Measurements from ENCODE around the gene KLHL7. TPM values are rescaled to one million over a fixed set of nuclear protein-coding genes. Genes with fewer than 3 reads are reported as not detected.

KLHL7 gene
- total and polyA plus RNA-seq, 2 experiments from 2014 or later: 33.9 to 34.9 TPM

DNA sequence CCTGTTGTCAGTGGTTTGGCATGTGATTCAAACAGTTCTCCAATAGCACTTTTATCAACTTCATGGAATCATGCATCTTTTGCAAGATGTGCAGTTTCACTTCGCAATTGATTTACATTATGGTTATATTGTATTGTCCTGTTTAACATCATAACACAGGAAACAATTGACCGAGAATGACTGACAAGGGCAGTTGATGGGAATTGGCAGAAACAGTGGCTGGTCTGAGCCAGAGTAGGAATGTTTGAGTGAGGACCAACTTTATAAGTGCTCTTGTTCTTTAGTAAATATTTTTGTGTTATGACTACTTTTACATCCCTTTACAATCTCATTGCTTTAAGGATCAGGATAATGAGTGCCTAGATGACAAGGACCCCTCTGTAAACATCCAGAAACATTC lies 2.2 kb downstream of the KLHL7 start:
- in situ Hi-C loops (cut with MboI): no loop called here
- H3K9ac ChIP-seq: peak overlapping the region; percentile 92
- peak overlapping the region; percentile 95 for H3K4me3 ChIP-seq
- no peaks in the 10 kb centered on the region for H3K36me3 ChIP-seq (ENCODE audit: low read depth)
- peak overlapping the region; percentile 99; the same call in 1 of the 2 replicates for H2AFZ ChIP-seq
- peak overlapping the region; percentile 94 for H3K4me2 ChIP-seq (ENCODE audit: unreplicated experiment)
- H3K4me1 ChIP-seq (ENCODE audit: insufficient read depth): peaks cover 18% of the 10 kb centered on the region
- H4K20me1 ChIP-seq (ENCODE audit: insufficient read depth): no peaks in the 10 kb centered on the region
- WGBS, 2 experiments (ENCODE audit: low coverage in 1 of 2, low lambda C conversion rate in 2 of 2, missing lambda C conversion rate in 2 of 2): 79 to 86% methylated on average over 2 of the region's 2 CpGs
- H3K27ac ChIP-seq: no peak overlapping the region; the same call in 1 of the 2 replicates
- no peaks in the 10 kb centered on the region for H3K27me3 ChIP-seq (replicated peaks; ENCODE audit: insufficient read depth)
- H3K9me3 ChIP-seq (ENCODE audit: low read depth): no peaks in the 10 kb centered on the region
- no peak for TF ChIP-seq EZH2phosphoT487 (IDR thresholded peaks at IDR 0.05; ENCODE audit: insufficient read depth, low read depth)
- TF ChIP-seq EZH2 (IDR thresholded peaks at IDR 0.05; ENCODE audit: insufficient read depth, poor library complexity, severe bottlenecking): no peak
- peaks cover 64% of the 10 kb centered on the region for H3K79me2 ChIP-seq (ENCODE audit: insufficient read depth)
- 0 out of 2 replicates have a peak, but pooled peaks cover 8% of the 10 kb centered on the region for H3F3A ChIP-seq (ENCODE audit: insufficient read depth)
- DNase-seq: no peak
- H3K9me2 ChIP-seq (ENCODE audit: insufficient read depth): no peaks in the 10 kb centered on the region

DNA sequence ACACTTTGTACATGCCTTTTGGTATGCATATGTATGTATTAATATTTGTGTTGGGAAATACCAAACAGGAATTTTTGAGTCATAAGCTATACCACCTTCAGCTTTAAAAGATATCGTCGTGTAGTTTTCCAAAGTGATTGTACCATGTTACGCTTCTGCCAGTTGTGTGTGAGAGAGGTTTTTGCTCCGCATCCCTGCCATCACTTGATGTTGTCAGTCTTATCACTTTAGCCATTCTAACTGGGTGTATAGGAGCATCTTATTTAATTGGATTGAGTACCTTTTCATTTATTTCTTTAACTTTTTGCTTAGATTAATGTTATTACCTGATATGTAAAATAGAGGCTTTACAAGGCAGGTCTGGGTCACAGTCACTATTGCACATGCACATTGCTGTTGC lies 3.4 kb downstream of the KLHL7 start:
- Histone ChIP-seq H3K79me2 (ENCODE audit: insufficient read depth) (peaks cover 75% of the 10 kb centered on the region), H3F3A (ENCODE audit: insufficient read depth) (peaks cover 11% of the 10 kb centered on the region; the same call in 1 of the 2 replicates), H3K36me3 (ENCODE audit: low read depth) (no peaks in the 10 kb centered on the region), H3K4me1 (ENCODE audit: insufficient read depth) (peaks cover 22% of the 10 kb centered on the region), H4K20me1 (ENCODE audit: insufficient read depth) (no peaks in the 10 kb centered on the region), H2AFZ (no peak overlapping the region), H3K9me3 (ENCODE audit: low read depth) (no peaks in the 10 kb centered on the region), H3K4me3 (no peak overlapping the region), H3K27me3 (replicated peaks; ENCODE audit: insufficient read depth) (no peaks in the 10 kb centered on the region), H3K27ac (no peak overlapping the region), H3K4me2 (ENCODE audit: unreplicated experiment) (no peak overlapping the region), H3K9ac (no peak overlapping the region), H3K9me2 (ENCODE audit: insufficient read depth) (no peaks in the 10 kb centered on the region)
- no peak for DNase-seq
- 95% methylated on average over 4 of the region's 4 CpGs for WGBS, 2 experiments (ENCODE audit: low coverage in 1 of 2, low lambda C conversion rate in 2 of 2, missing lambda C conversion rate in 2 of 2)
- no peak for TF ChIP-seq EZH2 (IDR thresholded peaks at IDR 0.05; ENCODE audit: insufficient read depth, poor library complexity, severe bottlenecking)
- in situ Hi-C loops (cut with MboI): no loop called here

DNA sequence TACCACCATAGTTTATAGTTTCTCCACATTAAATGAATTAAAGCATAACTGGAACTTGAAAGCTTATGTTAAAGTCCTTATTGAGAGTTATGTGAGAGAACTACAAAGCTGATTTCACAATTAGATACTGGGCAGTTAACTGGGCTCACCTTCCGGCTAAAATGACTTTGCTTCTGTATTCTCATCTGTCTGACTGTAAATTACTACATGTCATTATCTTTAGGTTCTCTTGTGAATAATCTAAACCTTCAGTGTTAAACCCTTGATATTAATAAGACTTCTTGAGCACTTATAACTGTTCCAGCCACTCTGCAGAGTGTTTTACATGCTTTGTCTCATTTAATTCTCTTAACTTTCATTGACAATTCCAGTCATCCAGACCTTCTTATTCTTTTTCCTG lies 3.9 kb downstream of the KLHL7 start:
- Histone ChIP-seq H3K9me3 (ENCODE audit: low read depth) (no peaks in the 10 kb centered on the region), H3K36me3 (ENCODE audit: low read depth) (no peaks in the 10 kb centered on the region), H3K4me3 (no peak overlapping the region), H3K9ac (no peak overlapping the region), H3K79me2 (ENCODE audit: insufficient read depth) (peaks cover 78% of the 10 kb centered on the region), H3K27me3 (replicated peaks; ENCODE audit: insufficient read depth) (no peaks in the 10 kb centered on the region), H3K4me1 (ENCODE audit: insufficient read depth) (peaks cover 27% of the 10 kb centered on the region), H3K4me2 (ENCODE audit: unreplicated experiment) (no peak overlapping the region), H3K9me2 (ENCODE audit: insufficient read depth) (no peaks in the 10 kb centered on the region), H2AFZ (no peak overlapping the region), H4K20me1 (ENCODE audit: insufficient read depth) (no peaks in the 10 kb centered on the region), H3F3A (ENCODE audit: insufficient read depth) (peaks cover 16% of the 10 kb centered on the region), H3K27ac (no peak overlapping the region)
- no peak for DNase-seq
- WGBS, 2 experiments (ENCODE audit: low coverage in 1 of 2, low lambda C conversion rate in 2 of 2, missing lambda C conversion rate in 2 of 2): 92 to 100% methylated on average over 1 of the region's 1 CpG
- TF ChIP-seq EZH2phosphoT487 (IDR thresholded peaks at IDR 0.05; ENCODE audit: insufficient read depth, low read depth) (no peak), EZH2 (IDR thresholded peaks at IDR 0.05; ENCODE audit: insufficient read depth, poor library complexity, severe bottlenecking) (no peak)
- in situ Hi-C loops (cut with MboI): no loop called here

DNA sequence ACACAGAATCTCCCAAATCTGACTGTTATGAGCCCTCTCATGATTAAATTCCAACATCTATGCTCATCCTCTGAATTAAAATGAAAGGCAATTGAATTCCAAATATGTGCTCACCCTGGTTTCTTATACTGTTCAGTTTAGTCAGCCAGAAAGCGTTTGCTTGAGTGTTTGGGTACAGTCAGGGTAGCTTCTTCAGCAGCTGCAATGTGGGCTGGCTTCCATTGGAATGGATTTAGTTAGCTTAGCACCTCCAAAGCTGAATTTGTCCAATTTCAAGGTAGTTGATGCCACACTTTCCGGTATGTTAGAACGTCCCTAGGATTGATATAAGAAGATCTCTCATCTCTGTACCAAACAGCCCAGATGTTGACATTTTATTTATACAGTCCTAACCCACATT lies 9.3 kb downstream of the KLHL7 start:
- peak; percentile 73 for DNase-seq
- Histone ChIP-seq H2AFZ (no peak overlapping the region), H3K4me1 (ENCODE audit: insufficient read depth) (peaks cover 24% of the 10 kb centered on the region), H3K9ac (no peak overlapping the region), H3K9me3 (ENCODE audit: low read depth) (no peaks in the 10 kb centered on the region), H3K4me2 (ENCODE audit: unreplicated experiment) (peak overlapping the region; percentile 45), H3K36me3 (ENCODE audit: low read depth) (no peaks in the 10 kb centered on the region), H3F3A (ENCODE audit: insufficient read depth) (peaks cover 21% of the 10 kb centered on the region), H3K79me2 (ENCODE audit: insufficient read depth) (peaks cover 81% of the 10 kb centered on the region), H3K4me3 (no peak overlapping the region), H3K27me3 (replicated peaks; ENCODE audit: insufficient read depth) (no peaks in the 10 kb centered on the region), H3K9me2 (ENCODE audit: insufficient read depth) (no peaks in the 10 kb centered on the region), H3K27ac (peak overlapping the region; percentile 57), H4K20me1 (ENCODE audit: insufficient read depth) (no peaks in the 10 kb centered on the region)
- TF ChIP-seq EZH2 (IDR thresholded peaks at IDR 0.05; ENCODE audit: insufficient read depth, poor library complexity, severe bottlenecking) (no peak), EZH2phosphoT487 (IDR thresholded peaks at IDR 0.05; ENCODE audit: insufficient read depth, low read depth) (no peak)
- in situ Hi-C loops (cut with MboI): no loop called here
- WGBS, 2 experiments (ENCODE audit: low coverage in 1 of 2, low lambda C conversion rate in 2 of 2, missing lambda C conversion rate in 2 of 2): 49 to 55% methylated on average over 3 of the region's 3 CpGs

DNA sequence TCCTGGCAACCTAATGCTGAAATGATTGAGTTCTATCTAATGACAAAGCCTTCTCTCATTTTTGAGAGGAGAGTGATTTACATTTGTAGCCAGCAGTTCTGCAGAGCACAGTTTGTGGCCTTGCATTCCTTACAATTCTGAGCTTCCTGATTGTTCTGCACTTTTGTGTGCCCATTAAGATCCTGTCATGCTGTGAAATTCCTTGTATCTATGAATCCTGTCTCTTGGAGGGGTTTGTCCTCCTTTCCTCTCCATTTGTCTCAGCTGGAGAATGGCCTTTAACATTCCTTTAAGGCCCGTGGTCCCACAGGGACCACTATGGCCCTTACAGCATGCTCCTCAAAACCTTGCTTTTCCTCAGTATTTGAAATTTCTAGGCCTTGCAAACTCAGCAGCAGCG lies 10.4 kb downstream of the KLHL7 start:
- Histone ChIP-seq H3K9ac (no peak overlapping the region), H3K9me2 (ENCODE audit: insufficient read depth) (no peaks in the 10 kb centered on the region), H3K79me2 (ENCODE audit: insufficient read depth) (peaks cover 81% of the 10 kb centered on the region), H3K9me3 (ENCODE audit: low read depth) (no peaks in the 10 kb centered on the region), H3K27me3 (replicated peaks; ENCODE audit: insufficient read depth) (no peaks in the 10 kb centered on the region), H3K27ac (no peak overlapping the region), H3K4me1 (ENCODE audit: insufficient read depth) (peaks cover 24% of the 10 kb centered on the region), H3F3A (ENCODE audit: insufficient read depth) (peaks cover 21% of the 10 kb centered on the region), H3K36me3 (ENCODE audit: low read depth) (no peaks in the 10 kb centered on the region), H2AFZ (no peak overlapping the region), H3K4me2 (ENCODE audit: unreplicated experiment) (no peak overlapping the region), H4K20me1 (ENCODE audit: insufficient read depth) (no peaks in the 10 kb centered on the region), H3K4me3 (no peak overlapping the region)
- TF ChIP-seq EZH2 (IDR thresholded peaks at IDR 0.05; ENCODE audit: insufficient read depth, poor library complexity, severe bottlenecking) (no peak), EZH2phosphoT487 (IDR thresholded peaks at IDR 0.05; ENCODE audit: insufficient read depth, low read depth) (no peak)
- DNase-seq: no peak
- 50 to 51% methylated on average over 2 of the region's 2 CpGs for WGBS, 2 experiments (ENCODE audit: low coverage in 1 of 2, low lambda C conversion rate in 2 of 2, missing lambda C conversion rate in 2 of 2)
- in situ Hi-C loops (cut with MboI): no loop called here
